Liver (tissue), 10 donors: Measurements from ENCODE around the gene WDR26. TPM values are rescaled to one million over a fixed set of nuclear protein-coding genes. Genes with fewer than 3 reads are reported as not detected.

Experiments
- DNase-seq: peaks from one replicate; pipeline ENCODE4 v3.0.0-alpha.2; 2017; ENCODE audit warnings: low spot score
- H3K27ac ChIP-seq, 2 donors: one replicate each; pipeline ENCODE4 v1.7.0; 2013; ENCODE audit warnings: inconsistent platforms in 2 of 2, low read length in 2 of 2, control low read depth in 1 of 2, low read depth in 1 of 2, mild to moderate bottlenecking in 1 of 2
- H3K27me3 ChIP-seq, 4 donors: one replicate each; pipeline versions ENCODE4 v1.6.1 to v1.7.0; 2013; ENCODE audit warnings: low read length in 3 of 4, inconsistent platforms in 1 of 4, mild to moderate bottlenecking in 1 of 4, moderate library complexity in 1 of 4; ENCODE audit not compliant: control insufficient read depth in 4 of 4, insufficient read depth in 4 of 4
- H3K36me3 ChIP-seq, 4 donors: one replicate each; pipeline versions ENCODE4 v1.6.1 to v1.7.0; 2013; ENCODE audit warnings: low read length in 3 of 4, mild to moderate bottlenecking in 3 of 4, low read depth in 1 of 4, moderate library complexity in 1 of 4; ENCODE audit not compliant: control insufficient read depth in 4 of 4, insufficient read depth in 3 of 4
- H3K4me1 ChIP-seq, 4 donors: one replicate each; pipeline versions ENCODE4 v1.6.1 to v1.7.0; 2013; ENCODE audit warnings: low read length in 3 of 4, mild to moderate bottlenecking in 3 of 4, moderate library complexity in 1 of 4; ENCODE audit not compliant: control insufficient read depth in 4 of 4, insufficient read depth in 4 of 4
- H3K4me3 ChIP-seq, 3 donors: one replicate each; pipeline versions ENCODE4 v1.6.1 to v1.7.0; 2013; ENCODE audit warnings: low read length in 3 of 3, control low read depth in 1 of 3, low read depth in 1 of 3, mild to moderate bottlenecking in 1 of 3
- H3K9ac ChIP-seq, 2 donors: one replicate each; pipeline ENCODE4 v1.7.0; 2013; ENCODE audit warnings: low read length in 2 of 2, mild to moderate bottlenecking in 2 of 2, moderate library complexity in 2 of 2, control low read depth in 1 of 2, low read depth in 1 of 2
- H3K9me3 ChIP-seq, 4 donors: one replicate each; pipeline versions ENCODE4 v1.6.1 to v1.7.0; 2013; ENCODE audit warnings: low read length in 3 of 4; ENCODE audit not compliant: control insufficient read depth in 4 of 4
- EGR1 ChIP-seq, 2 donors: IDR thresholded peaks; 2 replicates each; pipeline ENCODE4 v1.6.1; 2016 to 2018; ENCODE audit warnings: antibody characterized with exemption in 2 of 2, low read depth in 2 of 2
- FOXA1 ChIP-seq: IDR thresholded peaks from 2 replicates; pipeline ENCODE4 v1.6.1; 2016; ENCODE audit warnings: antibody characterized with exemption
- HNF4G ChIP-seq: IDR thresholded peaks from 2 replicates; pipeline ENCODE4 v1.6.1; 2016; ENCODE audit warnings: antibody characterized with exemption
- TAF1 ChIP-seq: conservative IDR thresholded peaks from 2 replicates; pipeline ENCODE4 v1.6.1; 2016; ENCODE audit warnings: antibody characterized with exemption, mild to moderate bottlenecking
- WGBS: extraction: QIAGEN DNeasy Blood & Tissue Kit; methylation state at CpG from one replicate; pipeline ENCODE4 v1.1.7; 2013; 5-methylcytosine and 5-hydroxymethylcytosine counted together
- polyA plus RNA-seq, 2 donors: library from polyadenylated mRNA; stranded (reverse) in 1 of 2; unstranded in 1 of 2; fragments of 200-250 nt in 1 of 2; fragments of >200 nt in 1 of 2; fragmentation: Nextera tagmentation in 1 of 2; extraction: Ambion mirVana in 1 of 2; gene quantifications; one replicate each; pipeline versions ENCODE4 v1.2.1 to v1.2.3, GENCODE V29; 2013 to 2015
- small RNA-seq: library from RNA; depleted of rRNA; stranded (forward); fragments of <200 nt; gene quantifications from one replicate; pipeline ENCODE3, GENCODE V24; 2014
- total RNA-seq, 2 donors: library from RNA; depleted of rRNA; stranded (reverse); fragments of >200 nt; gene quantifications; one replicate each; pipeline ENCODE4 v1.2.3, GENCODE V29; 2014
- donor health status: healthy.
- donor health status: healthy.
- donor health status: healthy.
- donor health status: healthy.
- donor health status: healthy.

The WDR26 gene
- total and polyA plus RNA-seq, 4 donors, result 9.4 to 119 (median 34.9) TPM

- H3K9me3 ChIP-seq, result peaks cover 0 to 3% (median 0%) of the 10 kb centered on the region in 4 donors
- no peaks in the 10 kb centered on the region for H3K36me3 ChIP-seq
- no peak overlapping the region for H3K4me3 ChIP-seq
- no peak overlapping the region for H3K9ac ChIP-seq
- no peaks in the 10 kb centered on the region for H3K27me3 ChIP-seq
- H3K27ac ChIP-seq, result no peak overlapping the region
- DNase-seq, result no peak
- 92% methylated on average over 4 of the region's 4 CpGs for WGBS
- no peak for TF ChIP-seq EGR1 (IDR thresholded peaks at IDR 0.05; ENCODE audit: low read depth in 2 of 2)
- TF ChIP-seq HNF4G, result no peak
- no peak for TF ChIP-seq TAF1
- TF ChIP-seq FOXA1, result no peak
- H3K4me1 ChIP-seq, result peaks cover 0 to 8% (median 5%) of the 10 kb centered on the region in 4 donors
Measured at GRCh38 chr1:224338150-224338838, 96.3 kb downstream of the WDR26 start.

Small RNA genes lying within 50 kb of the gene (small RNA-seq; reads per million reads assigned to genes)
- gene MIR4742, result 0.29 reads per million, percentile 25 among the genes with 10 or more reads in this experiment

Other genes starting within 250 kb of the WDR26 start
- 10 to 100 TPM; 13.7 to 14.0 TPM for gene NVL, start 104.6 kb downstream of the WDR26 start, total RNA-seq
- gene NVL, start 104.6 kb downstream of the WDR26 start, polyA plus RNA-seq, result 1 to 10 TPM; 5.3 to 8.3 TPM
- 10 to 100 TPM; 11.9 to 22.2 TPM for gene CNIH4, start 77.9 kb downstream of the WDR26 start, total RNA-seq
- 10 to 100 TPM; 36.1 to 40.2 TPM for gene CNIH4, start 77.9 kb downstream of the WDR26 start, polyA plus RNA-seq
- gene CNIH3, start 181.5 kb upstream of the WDR26 start, total RNA-seq, result 1 to 10 TPM in 1 of 2 donors, under 1 TPM in 1; 0.98 to 1.0 TPM
- under 1 TPM; 0.39 to 0.88 TPM for gene CNIH3, start 181.5 kb upstream of the WDR26 start, polyA plus RNA-seq